Smooth muscle cell (in vitro differentiated cells): ENCODE measurements around the gene THSD7B. TPM values are rescaled to one million over a fixed set of nuclear protein-coding genes. Genes with fewer than 3 reads are reported as not detected.

Experiments
- DNase-seq: peaks from one replicate; lab custom pipeline; 2025; ENCODE audit not compliant: unreplicated experiment; lab: John Stamatoyannopoulos, UW
- H2AFZ ChIP-seq: fragments of 200-600 bp; sonication (generic); 2 replicates; pipeline ENCODE4 v1.6.0; 2016; ENCODE audit warnings: antibody characterized with exemption, low read depth, mild to moderate bottlenecking
- H3F3A ChIP-seq: fragments of 200-600 bp; sonication (generic); 2 replicates; pipeline ENCODE4 v1.6.0; 2017; ENCODE audit warnings: antibody characterized with exemption, low read depth
- H3K27ac ChIP-seq: fragments of 200-600 bp; sonication (generic); 2 replicates; pipeline ENCODE4 v1.5.1; 2016; ENCODE audit warnings: low read depth, mild to moderate bottlenecking
- H3K27me3 ChIP-seq: fragments of 200-600 bp; sonication (generic); 2 replicates; pipeline ENCODE4 v1.6.1; 2016; ENCODE audit warnings: low read depth, mild to moderate bottlenecking
- H3K36me3 ChIP-seq: fragments of 200-600 bp; sonication (generic); 2 replicates; pipeline ENCODE4 v1.5.1; 2016; ENCODE audit warnings: low read depth
- H3K4me1 ChIP-seq: fragments of 200-600 bp; sonication (generic); 2 replicates; pipeline ENCODE4 v1.5.1; 2016; ENCODE audit warnings: low read depth
- H3K4me2 ChIP-seq: fragments of 200-600 bp; sonication (generic); 2 replicates; pipeline ENCODE4 v1.6.0; 2016; ENCODE audit warnings: mild to moderate bottlenecking
- H3K4me3 ChIP-seq: fragments of 200-600 bp; sonication (generic); 2 replicates; pipeline ENCODE4 v1.5.1; 2016; ENCODE audit warnings: mild to moderate bottlenecking
- H3K79me2 ChIP-seq: fragments of 200-600 bp; sonication (generic); 2 replicates; pipeline ENCODE4 v1.6.0; 2016; ENCODE audit warnings: low read depth, mild to moderate bottlenecking
- H3K9ac ChIP-seq: fragments of 200-600 bp; sonication (generic); 2 replicates; pipeline ENCODE4 v1.6.0; 2016; ENCODE audit warnings: low read depth
- H3K9me3 ChIP-seq: fragments of 200-600 bp; sonication (generic); replicated peaks from 2 replicates; pipeline ENCODE4 v1.5.1; 2016; ENCODE audit warnings: low read depth
- H4K20me1 ChIP-seq: fragments of 200-600 bp; sonication (generic); 2 replicates; pipeline ENCODE4 v1.6.0; 2016; ENCODE audit warnings: low read depth
- CTCF ChIP-seq: fragments of 200-600 bp; sonication (generic); IDR thresholded peaks from 2 replicates; pipeline ENCODE4 v1.5.1; 2017; ENCODE audit warnings: borderline replicate concordance, mild to moderate bottlenecking, antibody characterized with exemption; ENCODE audit not compliant: insufficient read depth, poor library complexity, severe bottlenecking
- WGBS: methylation state at CpG from one replicate; pipeline ENCODE4 v1.1.7; 2016; ENCODE audit warnings: low lambda C conversion rate; 5-methylcytosine and 5-hydroxymethylcytosine counted together
- polyA plus RNA-seq: library from polyadenylated mRNA; unstranded; fragments of >200 nt; fragmentation: Nextera tagmentation; extraction: Ambion mirVana; gene quantifications from 2 replicates; pipeline ENCODE4 v1.2.1, GENCODE V29; 2016
- total RNA-seq: library from RNA; depleted of rRNA; stranded (reverse); fragments of >200 nt; gene quantifications from 2 replicates; pipeline ENCODE4 v1.2.3, GENCODE V29; 2014

THSD7B gene
- total and polyA plus RNA-seq, 2 experiments from 2014 or later, result not detected

GRCh38 chr2:137156221-137156844 is 391.0 kb downstream of the THSD7B start:
- H3K9ac ChIP-seq, result no peak overlapping the region
- H3F3A ChIP-seq, result no peaks in the 10 kb centered on the region
- TF ChIP-seq CTCF, result no peak
- no peaks in the 10 kb centered on the region for H3K27me3 ChIP-seq
- no peaks in the 10 kb centered on the region for H3K36me3 ChIP-seq
- no peak overlapping the region for H3K4me3 ChIP-seq
- no peaks in the 10 kb centered on the region for H4K20me1 ChIP-seq
- H3K79me2 ChIP-seq, result no peaks in the 10 kb centered on the region
- no peak overlapping the region for H3K27ac ChIP-seq
- 75% methylated on average over 4 of the region's 4 CpGs for WGBS
- H3K4me2 ChIP-seq, result no peak overlapping the region
- no peak overlapping the region for H2AFZ ChIP-seq
- H3K4me1 ChIP-seq, result no peaks in the 10 kb centered on the region
- no peaks in the 10 kb centered on the region for H3K9me3 ChIP-seq
- no peak for DNase-seq

GRCh38 chr2:137157851-137158250 is 392.5 kb downstream of the THSD7B start:
- Histone ChIP-seq H3K9me3 (no peaks in the 10 kb centered on the region), H3K4me2 (no peak overlapping the region), H3K36me3 (no peaks in the 10 kb centered on the region), H4K20me1 (no peaks in the 10 kb centered on the region), H3F3A (no peaks in the 10 kb centered on the region), H3K79me2 (no peaks in the 10 kb centered on the region), H3K4me3 (no peak overlapping the region), H3K27me3 (no peaks in the 10 kb centered on the region), H3K4me1 (no peaks in the 10 kb centered on the region), H2AFZ (no peak overlapping the region), H3K27ac (no peak overlapping the region), H3K9ac (no peak overlapping the region)
- no peak for DNase-seq
- WGBS, result 63% methylated on average over 1 of the region's 1 CpG
- no peak for TF ChIP-seq CTCF

- Histone ChIP-seq H2AFZ (no peak overlapping the region), H3K27ac (no peak overlapping the region), H3F3A (no peaks in the 10 kb centered on the region), H3K79me2 (no peaks in the 10 kb centered on the region), H3K27me3 (no peaks in the 10 kb centered on the region), H3K4me2 (no peak overlapping the region), H3K4me1 (no peaks in the 10 kb centered on the region), H3K9ac (no peak overlapping the region), H3K36me3 (no peaks in the 10 kb centered on the region), H3K9me3 (no peaks in the 10 kb centered on the region), H4K20me1 (no peaks in the 10 kb centered on the region), H3K4me3 (no peak overlapping the region)
- no peak for DNase-seq
- TF ChIP-seq CTCF, result no peak
Measured at GRCh38 chr2:137161250-137161649, 395.9 kb downstream of the THSD7B start.

GRCh38 chr2:137165968-137166367 is 400.6 kb downstream of the THSD7B start:
- H3K36me3 ChIP-seq, result no peaks in the 10 kb centered on the region
- no peak for DNase-seq
- TF ChIP-seq CTCF, result no peak
- H3K27ac ChIP-seq, result no peak overlapping the region
- no peaks in the 10 kb centered on the region for H3K27me3 ChIP-seq
- no peaks in the 10 kb centered on the region for H3K4me1 ChIP-seq
- no peak overlapping the region for H3K4me3 ChIP-seq
- no peak overlapping the region for H3K4me2 ChIP-seq
- no peaks in the 10 kb centered on the region for H3K79me2 ChIP-seq
- no peak overlapping the region for H3K9ac ChIP-seq
- WGBS, result 86% methylated on average over 4 of the region's 4 CpGs
- H3F3A ChIP-seq, result no peaks in the 10 kb centered on the region
- no peaks in the 10 kb centered on the region for H4K20me1 ChIP-seq
- H2AFZ ChIP-seq, result no peak overlapping the region
- no peaks in the 10 kb centered on the region for H3K9me3 ChIP-seq
